ENCODE data around the gene ZDHHC7. TPM values are rescaled to one million over a fixed set of nuclear protein-coding genes. Genes with fewer than 3 reads are reported as not detected.

Gene ZDHHC7
- total RNA-seq, 1 experiment from 2014 or later: 109 TPM

DNA sequence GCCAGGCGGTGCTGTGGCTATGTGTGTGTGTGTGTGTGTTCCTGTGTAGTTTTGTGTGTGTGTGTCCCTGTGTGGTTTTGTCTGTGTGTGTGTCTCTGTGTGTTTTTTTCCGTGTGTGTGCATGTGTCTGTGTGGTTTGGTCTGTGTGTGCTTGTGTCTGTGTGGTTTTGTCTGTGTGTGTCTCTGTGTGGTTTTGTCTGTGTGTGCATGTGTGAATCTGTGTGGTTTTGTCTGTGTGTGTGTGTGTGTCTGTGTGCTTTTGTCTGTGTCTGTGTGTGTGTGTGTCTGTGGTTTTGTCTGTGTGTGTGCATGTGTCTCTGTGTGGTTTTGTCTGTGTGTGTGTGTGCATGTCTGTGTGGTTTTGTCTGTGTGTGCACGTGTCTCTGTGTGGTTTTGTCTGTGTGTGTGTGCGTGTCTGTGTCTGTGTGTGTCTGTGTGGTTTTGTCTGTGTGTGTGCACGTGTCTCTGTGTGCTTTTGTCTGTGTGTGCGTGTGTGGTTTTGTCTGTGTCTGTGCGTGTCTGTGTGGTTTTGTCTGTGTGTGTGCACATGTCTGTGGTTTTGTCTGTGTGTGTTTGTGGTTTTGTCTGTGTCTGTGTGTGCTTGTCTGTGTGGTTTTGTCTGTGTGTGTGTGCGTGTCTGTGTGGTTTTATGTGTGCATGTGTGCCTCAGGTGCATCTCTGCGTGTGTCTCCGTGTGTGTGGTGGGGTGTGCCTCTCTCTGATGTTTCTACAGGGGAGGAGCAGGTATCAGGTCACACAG lies 62.3 kb downstream of the ZDHHC7 start:
- H3K4me1 Mint-ChIP-seq (ENCODE audit: low read depth, unreplicated experiment): no peaks in the 10 kb centered on the region
- no TSS peak for BruUV-seq (replicated peaks)
- H3K27me3 Mint-ChIP-seq (ENCODE audit: unreplicated experiment): peaks cover 26% of the 10 kb centered on the region
- CTCF ChIA-PET: no interaction called here
- TF ChIP-seq, protein P1, sequence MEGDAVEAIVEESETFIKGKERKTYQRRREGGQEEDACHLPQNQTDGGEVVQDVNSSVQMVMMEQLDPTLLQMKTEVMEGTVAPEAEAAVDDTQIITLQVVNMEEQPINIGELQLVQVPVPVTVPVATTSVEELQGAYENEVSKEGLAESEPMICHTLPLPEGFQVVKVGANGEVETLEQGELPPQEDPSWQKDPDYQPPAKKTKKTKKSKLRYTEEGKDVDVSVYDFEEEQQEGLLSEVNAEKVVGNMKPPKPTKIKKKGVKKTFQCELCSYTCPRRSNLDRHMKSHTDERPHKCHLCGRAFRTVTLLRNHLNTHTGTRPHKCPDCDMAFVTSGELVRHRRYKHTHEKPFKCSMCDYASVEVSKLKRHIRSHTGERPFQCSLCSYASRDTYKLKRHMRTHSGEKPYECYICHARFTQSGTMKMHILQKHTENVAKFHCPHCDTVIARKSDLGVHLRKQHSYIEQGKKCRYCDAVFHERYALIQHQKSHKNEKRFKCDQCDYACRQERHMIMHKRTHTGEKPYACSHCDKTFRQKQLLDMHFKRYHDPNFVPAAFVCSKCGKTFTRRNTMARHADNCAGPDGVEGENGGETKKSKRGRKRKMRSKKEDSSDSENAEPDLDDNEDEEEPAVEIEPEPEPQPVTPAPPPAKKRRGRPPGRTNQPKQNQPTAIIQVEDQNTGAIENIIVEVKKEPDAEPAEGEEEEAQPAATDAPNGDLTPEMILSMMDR (IDR thresholded peaks at IDR 0.05; ENCODE audit: unreplicated experiment): no peak
- H3K9me3 Mint-ChIP-seq (ENCODE audit: low read depth, unreplicated experiment): no peaks in the 10 kb centered on the region
- H3K4me3 Mint-ChIP-seq (ENCODE audit: low read depth, unreplicated experiment): no peak overlapping the region
- no peak overlapping the region for H3K27ac Mint-ChIP-seq (ENCODE audit: unreplicated experiment)
- intact Hi-C loops (cut with micrococcal nuclease; ENCODE audit: unreplicated experiment): no loop called here
- no peaks in the 10 kb centered on the region for H3K36me3 Mint-ChIP-seq (ENCODE audit: insufficient read depth, unreplicated experiment)
- no peak for DNase-seq

GRCh38 chr16:84947996-84948850 lies 63.1 kb downstream of the ZDHHC7 start:
- no peaks in the 10 kb centered on the region for H3K36me3 Mint-ChIP-seq (ENCODE audit: insufficient read depth, unreplicated experiment)
- H3K27ac Mint-ChIP-seq (ENCODE audit: unreplicated experiment): no peak overlapping the region
- no peaks in the 10 kb centered on the region for H3K4me1 Mint-ChIP-seq (ENCODE audit: low read depth, unreplicated experiment)
- no peak for DNase-seq
- H3K9me3 Mint-ChIP-seq (ENCODE audit: low read depth, unreplicated experiment): no peaks in the 10 kb centered on the region
- intact Hi-C loops (cut with micrococcal nuclease; ENCODE audit: unreplicated experiment): no loop called here
- BruUV-seq (replicated peaks): no TSS peak
- CTCF ChIA-PET: interaction anchor here (0.7 kb wide), 1 partner anchor 152 kb away, joined by 3 read pairs; no protein-coding TSS in a partner anchor
- H3K4me3 Mint-ChIP-seq (ENCODE audit: low read depth, unreplicated experiment): no peak overlapping the region
- peaks cover 23% of the 10 kb centered on the region for H3K27me3 Mint-ChIP-seq (ENCODE audit: unreplicated experiment)
- TF ChIP-seq, protein P1 (IDR thresholded peaks at IDR 0.05; ENCODE audit: unreplicated experiment): no peak

GRCh38 chr16:84947022-84947421 lies 64.3 kb downstream of the ZDHHC7 start:
- intact Hi-C loops (cut with micrococcal nuclease; ENCODE audit: unreplicated experiment): no loop called here
- Mint-ChIP-seq H3K36me3 (ENCODE audit: insufficient read depth, unreplicated experiment) (no peaks in the 10 kb centered on the region), H3K9me3 (ENCODE audit: low read depth, unreplicated experiment) (peaks cover 3% of the 10 kb centered on the region), H3K27ac (ENCODE audit: unreplicated experiment) (no peak overlapping the region), H3K4me1 (ENCODE audit: low read depth, unreplicated experiment) (no peaks in the 10 kb centered on the region), H3K4me3 (ENCODE audit: low read depth, unreplicated experiment) (no peak overlapping the region), H3K27me3 (ENCODE audit: unreplicated experiment) (peaks cover 34% of the 10 kb centered on the region)
- BruUV-seq (replicated peaks): no TSS peak
- CTCF ChIA-PET: no interaction called here
- no peak for DNase-seq
- TF ChIP-seq, protein P1 (IDR thresholded peaks at IDR 0.05; ENCODE audit: unreplicated experiment): no peak

DNA sequence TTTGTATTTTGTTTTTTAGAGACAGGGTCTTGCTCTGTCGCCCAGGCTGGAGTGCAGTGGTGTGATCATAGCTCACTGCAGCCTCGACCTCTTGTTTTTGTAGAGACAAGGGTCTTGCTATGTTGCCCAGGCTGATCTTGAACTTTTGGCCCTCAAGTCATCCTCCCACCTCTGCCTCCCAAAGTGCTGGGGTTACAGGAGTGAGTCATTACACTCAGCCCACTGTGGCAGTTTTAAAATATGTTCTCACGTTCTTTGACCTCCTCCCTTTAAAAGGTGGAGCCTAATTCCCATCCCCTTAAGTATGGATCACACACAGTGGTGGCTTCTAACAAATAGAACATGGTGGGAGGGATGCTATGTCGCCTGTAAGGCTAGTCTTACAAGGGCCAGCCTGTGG lies 67.7 kb downstream of the ZDHHC7 start:
- intact Hi-C loops (cut with micrococcal nuclease; ENCODE audit: unreplicated experiment): no loop called here
- Mint-ChIP-seq H3K36me3 (ENCODE audit: insufficient read depth, unreplicated experiment) (no peaks in the 10 kb centered on the region), H3K4me3 (ENCODE audit: low read depth, unreplicated experiment) (no peak overlapping the region), H3K27me3 (ENCODE audit: unreplicated experiment) (peaks cover 60% of the 10 kb centered on the region), H3K27ac (ENCODE audit: unreplicated experiment) (no peak overlapping the region), H3K4me1 (ENCODE audit: low read depth, unreplicated experiment) (no peaks in the 10 kb centered on the region), H3K9me3 (ENCODE audit: low read depth, unreplicated experiment) (peaks cover 3% of the 10 kb centered on the region)
- DNase-seq: no peak
- TF ChIP-seq, protein P1 (IDR thresholded peaks at IDR 0.05; ENCODE audit: unreplicated experiment): no peak
- no TSS peak for BruUV-seq (replicated peaks)
- CTCF ChIA-PET: no interaction called here

All from Calu3 (cell line).